GM12874 (cell line): ENCODE results near the gene GNG13.

Experiments used
- CTCF ChIP-seq: IDR thresholded peaks from 2 replicates; pipeline ENCODE4 v1.5.1; 2011; ENCODE audit warnings: low read depth, mild to moderate bottlenecking, control low read depth, low read length, moderate library complexity; ENCODE audit not compliant: insufficient read depth

The GNG13 gene

GRCh38 chr16:792221-792995 is 8.1 kb downstream of the GNG13 start:
- no peak for TF ChIP-seq CTCF

DNA sequence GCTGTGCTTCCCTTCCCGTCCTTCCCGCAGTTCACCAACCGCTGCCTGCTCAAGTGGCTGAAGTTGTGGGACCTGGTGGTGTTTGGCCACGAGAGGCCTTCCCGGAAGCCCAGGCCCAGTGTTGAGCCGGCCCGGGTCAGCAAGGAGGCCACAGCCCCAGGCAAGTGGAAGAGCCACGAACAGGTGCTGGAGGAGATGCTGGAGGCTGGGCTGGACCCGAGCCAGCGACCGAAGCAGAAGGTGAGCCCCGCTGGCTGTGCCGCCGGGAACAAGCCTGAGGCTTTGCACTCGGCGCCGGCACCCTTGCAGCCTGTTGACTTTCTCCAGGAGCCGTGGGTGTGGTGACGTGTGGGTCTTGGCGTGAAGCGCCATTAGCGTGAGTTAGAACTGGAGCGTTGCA is 9.4 kb downstream of the GNG13 start:
- TF ChIP-seq CTCF, result no peak

DNA sequence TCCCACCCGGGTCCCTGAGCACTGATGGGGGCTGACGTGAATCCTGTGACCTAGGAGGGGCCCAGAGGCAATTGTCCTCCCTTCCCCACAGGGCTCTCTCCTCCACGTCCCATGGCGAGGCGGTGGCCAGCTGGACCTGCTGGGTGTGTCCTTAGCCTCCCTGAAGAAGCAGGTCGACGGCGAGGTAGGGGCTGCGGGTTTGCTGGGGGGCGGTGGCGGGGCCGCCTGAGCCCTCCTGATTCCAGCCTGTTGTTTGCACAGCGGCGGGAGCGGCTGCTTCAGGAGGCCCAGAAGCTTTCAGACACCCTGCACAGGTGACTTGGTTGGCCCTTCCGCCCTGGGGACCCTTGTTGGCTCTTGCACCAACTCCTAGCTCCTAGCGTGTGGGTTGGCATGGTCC is 10.4 kb downstream of the GNG13 start:
- no peak for TF ChIP-seq CTCF

DNA sequence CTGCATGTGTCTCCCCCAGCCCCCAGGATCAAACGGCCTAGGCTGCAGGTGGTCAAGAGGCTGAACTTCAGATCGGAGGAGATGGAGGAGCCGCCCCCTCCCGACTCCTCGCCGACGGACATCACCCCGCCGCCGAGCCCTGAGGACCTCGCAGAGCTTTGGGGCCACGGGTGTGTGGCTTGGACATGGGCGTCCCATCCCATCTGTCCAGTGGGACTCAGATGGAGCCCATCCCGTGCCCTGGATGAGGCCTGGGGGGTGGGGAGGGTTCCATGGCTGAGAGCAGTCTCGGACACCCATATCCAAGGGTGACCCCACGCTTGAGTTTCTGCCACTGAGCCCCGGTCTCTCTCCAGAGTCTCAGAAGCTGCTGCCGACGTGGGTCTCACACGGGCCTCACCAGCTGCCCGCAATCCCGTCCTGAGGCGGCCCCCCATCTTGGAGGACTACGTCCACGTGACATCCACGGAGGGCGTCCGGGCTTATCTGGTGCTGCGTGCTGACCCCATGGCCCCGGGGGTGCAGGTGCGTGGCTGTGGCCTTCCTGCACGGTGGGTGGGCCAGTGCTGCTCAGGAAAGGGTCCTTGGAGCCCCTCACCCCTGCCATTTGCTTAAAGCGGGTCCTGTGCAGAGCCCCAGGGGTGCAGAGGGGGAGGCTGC is 11.2 kb downstream of the GNG13 start:
- no peak for TF ChIP-seq CTCF

DNA sequence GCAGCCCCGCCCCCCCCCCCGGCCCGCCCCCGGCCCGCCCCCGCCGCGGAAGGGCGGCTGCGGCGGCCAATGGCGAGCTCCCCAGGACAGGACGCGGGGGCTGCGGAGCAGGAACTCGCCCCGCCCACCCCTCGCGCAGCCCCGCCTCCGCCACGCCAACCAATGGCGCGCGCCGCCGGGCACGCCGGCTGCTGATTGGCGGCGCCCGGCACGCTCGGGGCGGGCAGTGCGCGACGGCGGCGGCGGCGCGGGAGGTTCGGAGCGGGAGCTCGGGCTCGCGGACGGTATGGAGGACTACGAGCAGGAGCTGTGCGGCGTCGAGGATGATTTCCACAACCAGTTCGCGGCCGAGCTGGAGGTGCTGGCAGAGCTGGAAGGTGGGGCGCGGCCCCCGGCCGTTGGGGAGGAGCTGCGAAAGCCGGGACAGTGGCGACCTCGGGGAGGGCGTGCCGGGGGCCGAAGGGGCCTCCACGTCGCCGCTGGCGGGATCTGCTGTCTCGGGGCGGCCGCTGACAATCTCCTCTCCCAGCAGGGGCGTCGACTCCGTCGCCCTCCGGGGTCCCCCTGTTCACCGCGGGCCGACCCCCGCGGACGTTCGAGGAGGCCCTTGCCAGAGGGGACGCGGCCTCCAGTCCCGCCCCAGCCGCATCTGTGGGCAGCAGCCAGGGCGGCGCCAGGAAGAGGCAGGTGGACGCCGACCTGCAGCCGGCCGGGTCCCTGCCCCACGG is 12.0 kb downstream of the GNG13 start, which contains the start of gene CHTF18:
Gene CHTF18 (plus strand): TSS at position 222 of the 728 bp plus-strand sequence. CDS start 65 bp downstream, at position 287.
- TF ChIP-seq CTCF, result no peak

GRCh38 chr16:787978-788398 is 12.5 kb downstream of the GNG13 start, which contains the start of gene RPUSD1:
RPUSD1 (minus strand) TSS chr16:788381; CDS start chr16:787737, 644 bp downstream.
- TF ChIP-seq CTCF, result no peak
